Panc1 (cell line): Measurements from ENCODE around the gene TNFSF13.

ENCODE experiments used
- CTCF ChIP-seq: fragments of 450-650 bp; IDR thresholded peaks from 2 replicates; pipeline ENCODE4 v1.5.1; 2017; ENCODE audit warnings: mild to moderate bottlenecking
- POLR2AphosphoS5 ChIP-seq: IDR thresholded peaks from 2 replicates; pipeline ENCODE4 v1.6.1; 2012; ENCODE audit warnings: mild to moderate bottlenecking, low read depth, low read length, moderate library complexity
- SIN3A ChIP-seq: IDR thresholded peaks from 2 replicates; pipeline ENCODE4 v1.6.1; 2012; ENCODE audit warnings: low read depth, mild to moderate bottlenecking, low read length, moderate library complexity, borderline replicate concordance; ENCODE audit not compliant: insufficient read depth
- TCF7L2 ChIP-seq: IDR thresholded peaks from 2 replicates; pipeline ENCODE4 v1.6.1; 2011; ENCODE audit warnings: mild to moderate bottlenecking, low read depth, low read length, inconsistent platforms

DNA sequence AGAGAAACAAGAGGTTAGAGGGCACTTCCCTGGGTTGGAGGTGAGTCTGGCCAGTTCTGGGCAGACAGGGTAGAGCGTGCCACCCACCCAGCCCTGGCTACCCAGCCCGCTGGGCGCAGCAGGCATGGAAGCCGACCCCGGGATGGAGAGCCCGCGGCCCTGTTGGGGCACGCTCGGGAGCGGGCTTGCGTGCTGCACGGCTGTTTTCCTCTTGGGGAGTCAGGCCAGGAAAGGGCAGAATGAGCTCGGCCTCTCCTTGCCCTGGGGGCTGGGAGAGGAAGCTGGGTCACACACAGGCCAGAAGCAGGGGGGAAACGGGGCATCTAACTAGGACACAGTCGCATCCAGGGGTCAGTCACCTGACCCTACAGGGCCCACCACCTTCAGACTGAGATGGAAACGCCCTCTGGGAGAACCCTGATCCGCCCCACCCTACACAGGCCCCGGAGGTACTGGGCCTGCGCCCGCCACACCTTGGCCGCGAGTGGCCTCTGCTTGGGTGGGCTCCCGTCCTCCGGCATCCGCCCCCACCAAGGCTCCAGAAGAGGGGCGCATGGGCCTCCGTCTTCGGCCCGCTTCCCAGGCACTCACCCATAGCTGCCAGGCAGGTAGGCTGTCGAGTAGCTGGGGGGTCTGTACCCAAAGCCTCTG lies 30.1 kb downstream of the TNFSF13 start:
- TF ChIP-seq CTCF (no peak), POLR2AphosphoS5 (no peak), TCF7L2 (no peak), SIN3A (no peak)
